ENCODE measurements around the gene TBC1D9B. TPM values are rescaled to one million over a fixed set of nuclear protein-coding genes. Genes with fewer than 3 reads are reported as not detected.
"Not testable (repeated sequence)": the region's sequence is repeated elsewhere in the genome, so short reads cannot be mapped to it uniquely, and the experiment has no call there.

The TBC1D9B gene
- total RNA-seq, 1 experiment from 2014 or later = 75.3 TPM

DNA sequence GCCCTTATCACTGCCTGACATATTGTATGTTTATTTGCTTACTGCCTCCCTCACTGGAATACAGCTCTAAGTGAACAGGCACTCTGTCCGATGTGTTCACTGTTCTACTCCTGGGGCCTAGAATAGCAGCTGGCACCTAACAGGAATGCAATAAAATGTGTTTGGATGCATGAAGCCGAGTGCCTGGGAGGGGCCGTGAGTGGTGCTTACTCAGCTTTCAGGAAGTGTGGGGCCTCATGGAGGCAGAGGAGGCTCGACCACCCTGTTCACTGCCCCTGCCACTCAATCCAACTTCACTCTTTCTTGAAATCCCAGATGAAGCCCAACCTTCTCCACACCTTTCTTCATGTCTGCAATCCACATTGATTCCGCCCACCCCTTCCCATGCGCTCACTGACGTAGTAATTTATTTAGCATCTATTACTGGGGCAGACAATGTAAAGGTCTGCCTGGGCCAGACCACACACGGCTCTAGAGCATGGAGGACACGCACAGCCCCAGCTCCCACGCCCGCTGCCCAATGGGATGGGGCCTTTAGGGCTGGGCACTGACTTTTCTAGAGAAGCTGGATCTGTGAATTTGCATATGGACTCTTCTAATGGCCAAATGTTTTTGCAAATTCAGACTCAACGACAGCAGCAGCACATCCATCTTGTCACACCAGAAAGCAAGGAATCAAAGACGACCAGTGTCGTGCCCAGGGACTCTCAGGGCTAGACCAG lies 21.3 kb downstream of the TBC1D9B start:
- DNase-seq (ENCODE audit: low read depth) = no peak

- DNase-seq (ENCODE audit: low read depth) = no peak
Measured at GRCh38 chr5:179885491-179886090, 22.1 kb downstream of the TBC1D9B start.

DNA sequence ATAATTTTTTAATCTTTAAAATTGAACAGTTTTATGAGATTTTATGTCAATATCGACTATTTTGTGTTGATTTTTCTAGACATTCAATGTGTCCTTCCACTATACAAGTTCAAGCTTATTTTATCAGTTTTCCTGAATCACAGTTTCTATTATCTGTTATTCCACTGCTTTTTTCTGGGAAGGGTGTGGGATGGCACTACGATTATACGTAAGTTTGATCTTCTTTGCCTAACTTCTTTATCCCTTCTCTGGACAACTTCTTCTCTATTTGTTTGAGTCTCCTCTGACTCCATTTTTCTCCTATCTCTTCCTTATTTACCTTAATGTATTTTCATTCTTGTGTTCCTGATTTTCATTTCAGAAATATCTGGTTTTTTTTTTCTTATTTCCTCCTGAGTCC lies 24.5 kb downstream of the TBC1D9B start:
- no peak for DNase-seq (ENCODE audit: low read depth)

GRCh38 chr5:179882338-179882737 lies 25.4 kb downstream of the TBC1D9B start:
- DNase-seq (ENCODE audit: low read depth) = no peak

DNA sequence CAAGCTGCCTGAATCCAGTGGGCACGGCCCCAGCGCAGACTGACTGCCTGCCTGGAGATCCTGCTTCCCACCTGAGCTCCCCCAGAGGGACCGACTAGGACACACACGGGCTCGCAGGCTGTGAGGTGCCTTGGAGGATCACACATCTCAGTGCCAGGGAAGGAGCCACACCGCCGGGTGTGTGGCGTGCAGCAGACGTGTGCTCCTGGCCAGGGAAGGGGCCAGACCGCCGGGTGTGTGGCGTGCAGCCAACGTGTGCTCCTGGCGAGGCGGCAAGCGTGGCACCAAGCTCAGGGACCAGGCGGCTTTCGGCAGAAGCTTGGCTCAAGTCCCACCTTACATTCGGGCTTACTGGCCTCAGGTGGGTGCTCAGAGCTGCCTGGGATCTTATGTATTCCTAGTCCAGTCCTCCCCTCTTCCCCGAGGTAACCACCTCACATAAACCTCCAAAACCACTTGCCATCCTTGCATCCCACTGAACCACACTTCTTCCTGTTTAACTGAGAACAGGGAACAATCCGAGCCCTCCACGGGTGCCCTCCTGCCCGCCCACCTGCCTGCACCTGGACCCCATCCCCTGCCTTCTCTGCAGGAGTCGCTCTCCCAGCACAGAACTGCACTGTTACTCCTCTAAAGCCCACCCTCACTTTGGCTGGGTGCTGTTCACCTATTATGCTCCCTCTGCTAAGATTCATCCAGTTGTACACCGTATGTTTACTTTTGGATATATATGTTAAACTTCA lies 26.7 kb downstream of the TBC1D9B start:
- DNase-seq (ENCODE audit: low read depth) = no peak

DNA sequence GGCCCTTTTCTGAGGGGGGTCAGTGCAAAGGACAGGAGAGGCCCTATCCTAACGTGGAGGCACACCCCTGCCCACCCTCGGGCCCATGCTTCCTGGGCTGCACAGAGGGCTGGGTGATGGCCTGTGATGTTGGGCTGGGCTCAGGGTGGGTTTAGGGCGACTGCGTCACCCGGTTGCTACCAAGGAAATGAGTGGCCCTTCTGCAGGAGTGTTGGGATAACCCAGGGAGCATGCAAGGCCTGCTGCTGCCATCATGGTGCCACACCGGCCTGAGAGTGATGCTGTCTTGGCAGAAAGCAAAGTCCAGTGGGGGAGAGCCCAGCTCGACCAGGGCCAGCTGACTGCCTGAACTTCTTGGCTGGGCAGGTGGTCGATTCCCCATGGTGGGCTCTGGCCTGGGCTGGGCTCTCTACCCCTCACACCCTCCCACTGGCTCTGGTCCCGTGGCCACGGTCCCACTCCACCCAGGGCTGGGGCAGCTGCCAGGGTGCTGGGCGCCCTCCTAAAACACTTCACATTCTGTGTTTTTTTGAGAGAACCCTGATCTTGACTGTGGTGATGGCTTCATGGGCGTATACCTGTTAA lies 27.5 kb downstream of the TBC1D9B start:
- DNase-seq (ENCODE audit: low read depth) = no peak

- no peak for DNase-seq (ENCODE audit: low read depth)
Measured at GRCh38 chr5:179879690-179880010, 28.0 kb downstream of the TBC1D9B start.

DNA sequence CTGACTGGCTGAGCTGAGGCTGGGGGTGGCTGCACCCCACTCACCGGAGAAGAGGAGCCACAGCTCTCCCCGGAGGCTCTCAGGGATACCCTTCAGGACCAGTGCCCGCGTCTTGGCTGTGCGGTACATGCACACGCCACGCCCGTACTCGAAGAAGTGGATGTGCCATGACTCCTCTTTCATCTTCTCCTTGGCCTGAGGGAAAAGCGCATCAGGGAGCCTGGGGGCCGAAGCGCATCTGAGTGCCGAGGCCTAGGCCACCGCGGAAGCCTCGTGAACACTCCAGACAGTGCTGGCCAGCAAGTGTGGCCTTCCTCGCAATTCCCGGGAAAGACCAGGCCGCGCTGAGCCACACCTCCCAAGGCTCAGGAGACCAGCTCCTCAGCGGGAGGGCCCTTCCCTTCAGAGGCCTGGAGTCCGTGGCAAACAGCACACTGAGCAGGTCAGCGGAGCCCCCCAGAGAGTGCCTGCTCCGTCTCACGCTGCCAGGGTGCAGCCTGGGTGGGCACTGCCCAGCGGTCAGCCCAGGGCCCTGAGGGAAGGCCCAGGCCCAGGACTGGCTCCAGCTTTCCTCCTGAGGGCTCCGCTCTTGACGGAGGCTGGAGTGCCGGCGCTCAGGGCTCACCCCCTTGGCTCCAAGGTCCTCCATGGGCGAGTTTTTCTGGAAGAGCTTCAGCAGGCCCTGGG lies 28.6 kb downstream of the TBC1D9B start:
- DNase-seq (ENCODE audit: low read depth) = no peak

- peak; percentile 95 for DNase-seq (ENCODE audit: low read depth)
Measured at GRCh38 chr5:179878222-179879002, 29.3 kb downstream of the TBC1D9B start.

DNA sequence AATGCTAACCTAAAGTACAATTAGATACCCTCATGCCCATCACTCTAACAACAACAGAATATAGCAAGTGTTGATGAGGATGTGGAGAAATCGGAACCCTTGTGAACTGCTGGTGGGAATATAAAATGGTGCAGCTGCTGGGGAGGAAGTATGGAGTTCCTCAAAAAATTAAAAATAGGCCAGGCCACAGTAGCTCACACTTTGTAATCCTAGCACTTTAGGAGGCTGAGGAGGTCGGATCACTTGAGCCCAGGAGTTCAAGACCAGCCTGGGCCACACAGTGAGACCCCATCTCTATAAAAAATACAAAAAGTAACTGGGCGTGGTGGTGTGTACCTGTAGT lies 31.1 kb downstream of the TBC1D9B start:
- DNase-seq (ENCODE audit: low read depth) = no peak

- no peak for DNase-seq (ENCODE audit: low read depth)
Measured at GRCh38 chr5:179875741-179876609, 31.7 kb downstream of the TBC1D9B start.

GRCh38 chr5:179874536-179875292 lies 33.0 kb downstream of the TBC1D9B start:
- DNase-seq (ENCODE audit: low read depth) = no peak

GRCh38 chr5:179874136-179874535 lies 33.6 kb downstream of the TBC1D9B start:
- no peak for DNase-seq (ENCODE audit: low read depth)

DNA sequence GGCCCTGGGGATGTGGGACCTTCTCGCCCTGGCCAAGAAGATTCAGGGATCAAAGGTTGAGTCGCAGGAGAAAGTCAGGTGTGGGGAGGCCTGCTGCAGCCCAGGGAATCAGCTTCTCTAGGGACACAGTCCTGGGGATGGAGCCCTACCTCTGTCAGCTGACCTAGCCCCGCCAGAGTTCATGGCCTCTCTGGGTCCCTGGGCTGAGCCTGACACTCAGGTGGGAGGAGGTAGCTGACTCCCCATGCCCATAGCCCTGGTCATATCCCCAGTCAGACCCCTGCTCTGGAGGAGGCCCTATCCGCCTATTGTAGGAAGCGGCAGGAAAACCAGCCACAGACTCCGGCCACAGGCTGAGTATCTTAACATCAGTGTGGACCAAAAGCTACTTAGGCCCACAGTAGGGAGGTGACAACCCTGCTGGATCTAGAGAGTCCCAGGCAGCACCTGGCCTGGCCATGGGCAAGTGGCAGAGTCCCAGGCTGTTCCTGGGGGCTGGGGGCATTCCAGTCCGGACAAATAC lies 34.0 kb downstream of the TBC1D9B start:
- no peak for DNase-seq (ENCODE audit: low read depth)

DNA sequence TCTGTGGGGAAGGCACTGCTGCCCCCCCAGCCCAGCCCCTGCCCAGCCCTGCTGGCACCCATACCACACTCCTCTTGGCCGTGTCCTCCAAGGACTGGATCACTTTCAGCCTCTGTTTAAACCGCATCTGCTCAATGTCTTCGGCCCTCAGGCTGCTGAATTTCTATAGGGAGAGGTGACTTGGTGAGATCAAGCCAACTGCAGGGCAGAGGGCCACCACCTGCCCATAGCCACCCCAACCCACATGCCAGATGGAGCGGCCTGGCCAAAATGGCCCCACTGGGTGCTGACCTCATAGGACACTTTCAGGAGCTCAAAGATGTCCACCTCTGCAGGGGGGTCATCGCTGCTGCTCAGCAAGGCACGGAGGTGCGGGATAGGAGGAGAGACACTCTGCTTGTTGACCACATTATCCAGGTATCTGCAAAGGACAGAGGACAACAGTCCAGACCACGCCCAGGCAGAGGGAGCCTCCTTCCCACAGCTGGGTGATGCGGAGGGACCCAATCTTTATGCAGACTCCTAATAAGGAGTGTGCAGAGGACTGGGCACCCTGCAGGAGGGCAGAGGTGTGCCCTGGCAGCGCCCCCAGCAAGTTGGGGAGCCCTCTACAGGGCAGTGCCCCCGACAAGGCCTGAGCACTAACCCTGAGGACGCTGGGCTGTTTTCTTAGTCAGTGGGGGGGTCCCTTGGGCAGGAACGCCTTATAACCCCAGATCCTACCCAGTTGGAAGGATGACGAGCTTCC lies 34.7 kb downstream of the TBC1D9B start:
- DNase-seq (ENCODE audit: low read depth) = no peak

GRCh38 chr5:179872055-179872827 lies 35.5 kb downstream of the TBC1D9B start:
- no peak for DNase-seq (ENCODE audit: low read depth)

- DNase-seq (ENCODE audit: low read depth) = not testable (repeated sequence)
Measured at GRCh38 chr5:179871533-179871932, 36.2 kb downstream of the TBC1D9B start.

GRCh38 chr5:179870952-179871351 lies 36.7 kb downstream of the TBC1D9B start:
- no peak for DNase-seq (ENCODE audit: low read depth)
